ENCODE measurements around the gene LHFPL2.

The LHFPL2 gene

GRCh38 chr5:78593465-78593864 lies 55.1 kb downstream of the LHFPL2 start:
- DNase-seq: no peak

- DNase-seq: no peak
Observed at GRCh38 chr5:78592735-78593386, 55.7 kb downstream of the LHFPL2 start.

- no peak for DNase-seq
Observed at GRCh38 chr5:78591972-78592700, 56.4 kb downstream of the LHFPL2 start.

- DNase-seq: no peak
Observed at GRCh38 chr5:78591138-78591612, 57.4 kb downstream of the LHFPL2 start.

- no peak for DNase-seq
Observed at GRCh38 chr5:78589923-78590322, 58.6 kb downstream of the LHFPL2 start.

GRCh38 chr5:78588507-78588906 lies 60.1 kb downstream of the LHFPL2 start:
- DNase-seq: no peak

GRCh38 chr5:78587775-78588291 lies 60.7 kb downstream of the LHFPL2 start:
- DNase-seq: no peak

GRCh38 chr5:78587081-78587774 lies 61.3 kb downstream of the LHFPL2 start:
- DNase-seq: no peak

- DNase-seq: no peak
Observed at GRCh38 chr5:78586251-78586650, 62.3 kb downstream of the LHFPL2 start.

GRCh38 chr5:78578015-78578414 lies 70.6 kb downstream of the LHFPL2 start:
- DNase-seq: no peak

- DNase-seq: no peak
Observed at GRCh38 chr5:78577071-78577807, 71.3 kb downstream of the LHFPL2 start.

- DNase-seq: no peak
Observed at GRCh38 chr5:78576376-78576775, 72.2 kb downstream of the LHFPL2 start.

GRCh38 chr5:78574731-78575161 lies 73.8 kb downstream of the LHFPL2 start:
- DNase-seq: no peak

- no peak for DNase-seq
Observed at GRCh38 chr5:78574131-78574673, 74.4 kb downstream of the LHFPL2 start.

GRCh38 chr5:78573318-78573717 lies 75.3 kb downstream of the LHFPL2 start:
- DNase-seq: no peak

- DNase-seq: no peak
Observed at GRCh38 chr5:78570646-78571045, 77.9 kb downstream of the LHFPL2 start.

GRCh38 chr5:78569441-78569840 lies 79.1 kb downstream of the LHFPL2 start:
- DNase-seq: no peak

GRCh38 chr5:78568676-78569075 lies 79.9 kb downstream of the LHFPL2 start:
- no peak for DNase-seq

- DNase-seq: no peak
Observed at GRCh38 chr5:78568212-78568611, 80.4 kb downstream of the LHFPL2 start.

GRCh38 chr5:78567617-78568016 lies 81.0 kb downstream of the LHFPL2 start:
- DNase-seq: no peak

- DNase-seq: no peak
Observed at GRCh38 chr5:78566747-78567425, 81.7 kb downstream of the LHFPL2 start.

- no peak for DNase-seq
Observed at GRCh38 chr5:78565395-78565794, 83.2 kb downstream of the LHFPL2 start.
